A673 (cell line): ENCODE measurements around the gene MOGAT2.

Source experiments
- CTCF ChIP-seq: fragments of 300-800, 200-600 bp; sonication (generic); conservative IDR thresholded peaks from 2 replicates; pipeline ENCODE4 v1.5.1; 2017; ENCODE audit warnings: low read depth, mild to moderate bottlenecking, antibody characterized with exemption, low read length, moderate library complexity, mixed read lengths
- EZH2 ChIP-seq: fragments of 200-600 bp; sonication (generic); IDR thresholded peaks from 2 replicates; pipeline ENCODE4 v1.6.1; 2017; ENCODE audit warnings: borderline replicate concordance, low read depth, mild to moderate bottlenecking, mixed read lengths, antibody characterized with exemption, low read length; ENCODE audit not compliant: poor library complexity, severe bottlenecking

GRCh38 chr11:75717608-75718418, at the start of gene MOGAT2:
- TF ChIP-seq CTCF (no peak), EZH2 (no peak)
